CD14-positive monocyte (primary cell): ENCODE measurements around the gene PHLPP1. TPM values are rescaled to one million over a fixed set of nuclear protein-coding genes. Genes with fewer than 3 reads are reported as not detected.
A peak's percentile ranks its signal among the peaks of the same experiment; 100 is the strongest.

Experiments
- DNase-seq, 3 donors: peaks; one replicate each; pipeline ENCODE4 v3.0.0-alpha.2; 2011 to 2022
- H2AFZ ChIP-seq: 2 replicates; pipeline ENCODE4 v1.6.0; 2012; ENCODE audit warnings: mild to moderate bottlenecking, low read depth, low read length, inconsistent platforms; ENCODE audit not compliant: insufficient read depth, poor library complexity, severe bottlenecking
- H3K27ac ChIP-seq, 2 donors: 1 replicate in 1 of 2; 2 replicates in 1 of 2; pipeline ENCODE4 v1.5.1; 2012 to 2013; ENCODE audit warnings: low read length in 2 of 2, control low read depth in 1 of 2, inconsistent platforms in 1 of 2, low read depth in 1 of 2, mild to moderate bottlenecking in 1 of 2
- H3K27me3 ChIP-seq, 2 donors: one replicate each; pipeline versions ENCODE4 v1.6.0 to v1.6.1; 2011 to 2013; ENCODE audit warnings: low read length in 2 of 2; ENCODE audit not compliant: control insufficient read depth in 2 of 2, insufficient read depth in 2 of 2
- H3K36me3 ChIP-seq, 2 donors: replicated peaks in 1 of 2; 1 replicate in 1 of 2; 2 replicates in 1 of 2; pipeline versions ENCODE4 v1.5.1 to v1.6.1; 2012 to 2013; ENCODE audit warnings: low read length in 2 of 2, control low read depth in 1 of 2, inconsistent platforms in 1 of 2, mild to moderate bottlenecking in 1 of 2; ENCODE audit not compliant: insufficient read depth in 2 of 2, control insufficient read depth in 1 of 2
- H3K4me1 ChIP-seq, 2 donors: 1 replicate in 1 of 2; 2 replicates in 1 of 2; pipeline versions ENCODE4 v1.5.1 to v1.6.1; 2012 to 2013; ENCODE audit warnings: low read length in 2 of 2, control low read depth in 1 of 2, inconsistent platforms in 1 of 2, mild to moderate bottlenecking in 1 of 2, moderate library complexity in 1 of 2; ENCODE audit not compliant: insufficient read depth in 2 of 2, control insufficient read depth in 1 of 2
- H3K4me2 ChIP-seq: replicated peaks from 2 replicates; pipeline ENCODE3; 2012; ENCODE audit warnings: low read length, moderate library complexity, mild to moderate bottlenecking; ENCODE audit not compliant: poor library complexity, severe bottlenecking; ENCODE audit errors: extremely low read depth
- H3K4me3 ChIP-seq, 3 experiments: fragments of 200-600 bp in 1 of 3; sonication (generic) in 1 of 3; replicated peaks in 1 of 3; 1 replicate in 2 of 3; 2 replicates in 1 of 3; pipeline ENCODE4 v1.5.1; 2011 to 2013; ENCODE audit warnings: low read length in 3 of 3, mild to moderate bottlenecking in 3 of 3, control low read depth in 2 of 3, low read depth in 2 of 3, inconsistent platforms in 1 of 3, moderate library complexity in 1 of 3
- H3K79me2 ChIP-seq: 2 replicates; pipeline ENCODE4 v1.6.0; 2012; ENCODE audit warnings: mild to moderate bottlenecking, control low read depth, inconsistent platforms, low read length, moderate library complexity; ENCODE audit not compliant: insufficient read depth
- H3K9ac ChIP-seq: 2 replicates; pipeline ENCODE4 v1.6.0; 2017; ENCODE audit warnings: low read length, mild to moderate bottlenecking; ENCODE audit not compliant: insufficient read depth, poor library complexity, severe bottlenecking
- H3K9me3 ChIP-seq, 2 donors: replicated peaks in 1 of 2; 1 replicate in 1 of 2; 2 replicates in 1 of 2; pipeline versions ENCODE4 v1.5.1 to v1.6.1; 2012 to 2013; ENCODE audit warnings: low read length in 2 of 2, control low read depth in 1 of 2; ENCODE audit not compliant: control insufficient read depth in 1 of 2, insufficient read depth in 1 of 2
- H4K20me1 ChIP-seq: 2 replicates; pipeline ENCODE4 v1.6.0; 2012; ENCODE audit warnings: mild to moderate bottlenecking, low read length, control low read depth, moderate library complexity; ENCODE audit not compliant: insufficient read depth
- H3K27ac Mint-ChIP-seq, 7 donors: one replicate each; pipeline ENCODE4 v1.8.0; 2020; ENCODE audit warnings: mild to moderate bottlenecking in 7 of 7, mixed read lengths in 7 of 7, moderate library complexity in 6 of 7, inconsistent platforms in 2 of 7
- H3K27me3 Mint-ChIP-seq, 3 donors: one replicate each; pipeline ENCODE4 v1.8.0; 2021 to 2022; ENCODE audit warnings: low read depth in 3 of 3, mild to moderate bottlenecking in 3 of 3, mixed read lengths in 3 of 3, moderate library complexity in 3 of 3, inconsistent platforms in 1 of 3
- H3K36me3 Mint-ChIP-seq, 2 donors: one replicate each; pipeline ENCODE4 v1.8.0; 2020; ENCODE audit warnings: mixed read lengths in 2 of 2, inconsistent platforms in 1 of 2, mild to moderate bottlenecking in 1 of 2
- H3K4me1 Mint-ChIP-seq: one replicate; pipeline ENCODE4 v1.8.0; 2020; ENCODE audit warnings: mild to moderate bottlenecking, mixed read lengths
- H3K4me3 Mint-ChIP-seq, 2 donors: one replicate each; pipeline ENCODE4 v1.8.0; 2020; ENCODE audit warnings: mild to moderate bottlenecking in 2 of 2, mixed read lengths in 2 of 2, moderate library complexity in 1 of 2
- H3K9me3 Mint-ChIP-seq, 7 donors: one replicate each; pipeline ENCODE4 v1.8.0; 2020 to 2022; ENCODE audit warnings: mixed read lengths in 7 of 7, mild to moderate bottlenecking in 6 of 7, moderate library complexity in 6 of 7, inconsistent platforms in 2 of 7
- CTCF ChIP-seq: fragments of 200-600 bp; IDR thresholded peaks from one replicate; pipeline ENCODE4 v1.8.0; 2022; ENCODE audit warnings: antibody characterized with exemption, mild to moderate bottlenecking
- WGBS: methylation state at CpG from one replicate; pipeline ENCODE4 v1.1.5; 2013; ENCODE audit warnings: missing lambda C conversion rate; ENCODE audit not compliant: insufficient coverage; 5-methylcytosine and 5-hydroxymethylcytosine counted together
- intact Hi-C, 2 donors: fragments of 100-400 bp; cut with micrococcal nuclease; formaldehyde crosslinking; loops; one replicate each; pipeline versions ENCODE4 v1.15.0 to v1.15.1; 2023
- polyA plus RNA-seq, 3 donors: library from polyadenylated mRNA; depleted of rRNA in 1 of 3; unstranded in 2 of 3; stranded (reverse) in 1 of 3; fragments of 300-500 nt in 2 of 3; fragments of >200 nt in 1 of 3; fragmentation: Illumina TruSeq in 2 of 3; gene quantifications; 1 replicate in 2 of 3; 2 replicates in 1 of 3; pipeline ENCODE4 v1.2.3, GENCODE V29; 2012 to 2021

The PHLPP1 gene
- polyA plus RNA-seq, 3 donors, result 0.04 to 2.0 (median 0.55) TPM

GRCh38 chr18:62898359-62898758 is 183.0 kb downstream of the PHLPP1 start:
- peaks cover 0 to 6% of the 10 kb centered on the region in 2 donors for H3K36me3 ChIP-seq
- H3K4me2 ChIP-seq, result no peak overlapping the region
- H3K79me2 ChIP-seq, result no peaks in the 10 kb centered on the region
- no peak overlapping the region for H3K4me3 Mint-ChIP-seq
- no peaks in the 10 kb centered on the region for H3K4me1 Mint-ChIP-seq
- TF ChIP-seq CTCF, result no peak
- intact Hi-C loops, result no loop called here
- H3K9ac ChIP-seq, result no peak overlapping the region
- no peak overlapping the region for H3K27ac ChIP-seq
- no peaks in the 10 kb centered on the region for H4K20me1 ChIP-seq
- no CpG with 5 or more reads among the region's 2 CpGs for WGBS
- no peaks in the 10 kb centered on the region for H3K9me3 ChIP-seq
- H3K4me3 ChIP-seq, result no peak overlapping the region
- DNase-seq, result no peak
- H2AFZ ChIP-seq, result no peak overlapping the region
- no peaks in the 10 kb centered on the region for H3K9me3 Mint-ChIP-seq
- no peaks in the 10 kb centered on the region for H3K4me1 ChIP-seq
- no peaks in the 10 kb centered on the region for H3K27me3 Mint-ChIP-seq
- peak overlapping the region in 1 of 7 donors; percentile 61 for H3K27ac Mint-ChIP-seq
- peaks cover 4 to 38% of the 10 kb centered on the region in 2 donors for H3K36me3 Mint-ChIP-seq
- H3K27me3 ChIP-seq, result no peaks in the 10 kb centered on the region

DNA sequence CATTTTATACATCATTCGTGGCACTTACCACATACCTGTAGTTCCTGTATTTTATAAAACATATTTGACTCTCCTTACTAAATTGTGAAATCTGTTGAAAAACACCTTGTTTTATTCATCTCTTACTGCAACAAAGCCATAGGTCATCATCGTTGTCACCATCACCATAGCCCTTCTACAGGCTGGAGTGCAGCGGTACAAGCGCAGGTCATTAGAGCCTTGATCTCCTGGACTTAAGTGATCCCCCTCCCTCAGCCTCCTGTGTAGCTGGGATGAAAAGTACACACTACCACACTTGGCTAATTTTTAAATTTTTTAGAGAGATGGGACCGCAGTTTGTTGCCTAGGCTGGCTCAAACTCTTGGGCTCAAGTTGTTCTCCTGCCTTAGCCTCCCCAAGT is 184.2 kb downstream of the PHLPP1 start:
- Histone ChIP-seq H4K20me1 (no peaks in the 10 kb centered on the region), H2AFZ (no peak overlapping the region), H3K36me3 (peaks cover 0 to 18% of the 10 kb centered on the region in 2 donors), H3K4me1 (no peaks in the 10 kb centered on the region), H3K79me2 (no peaks in the 10 kb centered on the region), H3K9ac (no peak overlapping the region), H3K27me3 (no peaks in the 10 kb centered on the region), H3K9me3 (no peaks in the 10 kb centered on the region), H3K4me2 (no peak overlapping the region), H3K4me3 (no peak overlapping the region), H3K27ac (no peak overlapping the region)
- WGBS, result 100% methylated on average over 2 of the region's 5 CpGs
- H3K36me3 Mint-ChIP-seq, result peaks cover 13 to 48% of the 10 kb centered on the region in 2 donors
- H3K27ac Mint-ChIP-seq, result no peak overlapping the region
- intact Hi-C loops, result no loop called here
- no peaks in the 10 kb centered on the region for H3K4me1 Mint-ChIP-seq
- no peak overlapping the region for H3K4me3 Mint-ChIP-seq
- no peaks in the 10 kb centered on the region for H3K27me3 Mint-ChIP-seq
- DNase-seq, result no peak
- TF ChIP-seq CTCF, result no peak
- H3K9me3 Mint-ChIP-seq, result no peaks in the 10 kb centered on the region
